ENCODE results near the gene SGCA. TPM values are rescaled to one million over a fixed set of nuclear protein-coding genes. Genes with fewer than 3 reads are reported as not detected.

SGCA gene
- total RNA-seq, 1 donor = not detected

DNA sequence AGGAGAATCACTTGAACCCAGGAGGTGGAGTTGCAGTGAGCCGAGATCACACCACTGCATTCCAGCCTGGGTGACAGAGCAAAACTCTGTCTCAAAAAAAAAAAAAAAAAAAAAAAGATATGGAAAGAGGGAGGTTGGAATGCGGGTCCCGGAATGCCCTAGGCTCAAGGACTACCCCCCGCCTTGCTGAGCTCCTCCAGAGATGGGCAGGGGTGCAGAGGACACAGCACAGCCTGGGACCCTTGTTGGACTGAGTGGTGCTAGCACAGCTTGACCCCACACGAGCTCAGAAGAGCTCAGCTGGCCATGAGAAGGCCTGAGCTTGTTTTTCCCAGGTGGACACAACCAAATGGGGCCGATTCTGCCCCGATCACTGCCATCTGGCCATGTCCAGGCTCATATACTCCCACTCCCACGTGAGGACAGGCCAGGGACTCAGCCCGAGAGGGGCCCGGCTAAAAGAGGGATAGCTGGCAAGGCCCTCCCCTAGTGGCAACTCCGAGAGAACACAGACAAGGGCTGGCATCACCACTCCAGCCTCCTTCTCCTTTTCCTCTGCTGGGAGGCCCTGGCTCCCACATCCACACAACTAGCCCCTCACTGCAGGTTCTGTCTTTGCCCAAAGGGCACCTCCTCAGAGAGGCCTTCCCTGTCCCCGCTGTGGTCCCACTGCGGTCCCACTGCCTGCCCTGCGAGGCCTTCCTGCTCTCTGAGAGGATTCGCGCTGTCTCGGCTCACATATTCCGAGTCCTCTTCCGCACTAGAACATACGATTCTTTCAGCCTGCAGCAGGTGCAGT lies 11.0 kb downstream of the SGCA start:
- Histone ChIP-seq H3K36me3 (ENCODE audit: insufficient read depth, low read length) (peaks cover 10% of the 10 kb centered on the region), H3K27ac (ENCODE audit: low read depth, low read length) (peak overlapping the region; percentile 97), H3K27me3 (ENCODE audit: insufficient read depth, low read length) (no peaks in the 10 kb centered on the region), H4K20me1 (ENCODE audit: insufficient read depth, low read length) (no peaks in the 10 kb centered on the region), H3K79me2 (ENCODE audit: insufficient read depth, low read length) (no peaks in the 10 kb centered on the region), H3K4me3 (ENCODE audit: insufficient read depth, low read length) (no peak overlapping the region), H2AFZ (ENCODE audit: low read length) (no peak overlapping the region), H3K4me2 (ENCODE audit: insufficient read depth, low read length) (no peak overlapping the region), H3K9me3 (ENCODE audit: low read depth, low read length) (no peaks in the 10 kb centered on the region), H3K4me1 (ENCODE audit: insufficient read depth, low read length) (peaks cover 48% of the 10 kb centered on the region)
- no peak for DNase-seq (ENCODE audit: insufficient read length, low spot score, missing footprints)
- TF ChIP-seq, protein P1, sequence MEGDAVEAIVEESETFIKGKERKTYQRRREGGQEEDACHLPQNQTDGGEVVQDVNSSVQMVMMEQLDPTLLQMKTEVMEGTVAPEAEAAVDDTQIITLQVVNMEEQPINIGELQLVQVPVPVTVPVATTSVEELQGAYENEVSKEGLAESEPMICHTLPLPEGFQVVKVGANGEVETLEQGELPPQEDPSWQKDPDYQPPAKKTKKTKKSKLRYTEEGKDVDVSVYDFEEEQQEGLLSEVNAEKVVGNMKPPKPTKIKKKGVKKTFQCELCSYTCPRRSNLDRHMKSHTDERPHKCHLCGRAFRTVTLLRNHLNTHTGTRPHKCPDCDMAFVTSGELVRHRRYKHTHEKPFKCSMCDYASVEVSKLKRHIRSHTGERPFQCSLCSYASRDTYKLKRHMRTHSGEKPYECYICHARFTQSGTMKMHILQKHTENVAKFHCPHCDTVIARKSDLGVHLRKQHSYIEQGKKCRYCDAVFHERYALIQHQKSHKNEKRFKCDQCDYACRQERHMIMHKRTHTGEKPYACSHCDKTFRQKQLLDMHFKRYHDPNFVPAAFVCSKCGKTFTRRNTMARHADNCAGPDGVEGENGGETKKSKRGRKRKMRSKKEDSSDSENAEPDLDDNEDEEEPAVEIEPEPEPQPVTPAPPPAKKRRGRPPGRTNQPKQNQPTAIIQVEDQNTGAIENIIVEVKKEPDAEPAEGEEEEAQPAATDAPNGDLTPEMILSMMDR (IDR thresholded peaks at IDR 0.05; ENCODE audit: extremely low read depth, low read depth, low read length) = peak; percentile 11

DNA sequence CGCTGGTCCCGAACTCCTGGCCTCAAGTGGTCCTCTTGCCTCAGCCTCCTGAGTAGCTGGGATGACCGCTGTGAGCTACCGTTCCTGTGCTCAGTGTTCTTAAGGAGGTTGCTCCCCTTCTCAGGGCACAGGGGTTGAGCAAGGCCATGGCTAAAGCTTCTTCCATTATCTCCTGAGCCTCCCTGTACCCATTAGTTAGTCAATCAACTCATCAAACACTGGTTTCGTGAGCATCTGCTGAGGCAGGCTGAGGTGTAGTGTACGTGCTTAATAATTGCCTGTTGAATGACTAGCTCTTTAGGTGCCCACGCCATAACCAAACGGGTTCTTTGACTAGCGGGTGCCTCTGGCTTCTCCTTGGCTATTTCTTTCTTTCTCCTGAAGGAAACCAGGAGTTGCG lies 11.7 kb downstream of the SGCA start:
- Histone ChIP-seq H3K9me3 (ENCODE audit: low read depth, low read length) (no peaks in the 10 kb centered on the region), H4K20me1 (ENCODE audit: insufficient read depth, low read length) (no peaks in the 10 kb centered on the region), H3K36me3 (ENCODE audit: insufficient read depth, low read length) (peaks cover 10% of the 10 kb centered on the region), H3K4me1 (ENCODE audit: insufficient read depth, low read length) (peaks cover 48% of the 10 kb centered on the region), H3K27me3 (ENCODE audit: insufficient read depth, low read length) (no peaks in the 10 kb centered on the region), H3K4me3 (ENCODE audit: insufficient read depth, low read length) (peak overlapping the region; percentile 16), H2AFZ (ENCODE audit: low read length) (no peak overlapping the region), H3K27ac (ENCODE audit: low read depth, low read length) (peak overlapping the region; percentile 97), H3K79me2 (ENCODE audit: insufficient read depth, low read length) (no peaks in the 10 kb centered on the region), H3K4me2 (ENCODE audit: insufficient read depth, low read length) (peak overlapping the region; percentile 54)
- TF ChIP-seq, protein P1 (IDR thresholded peaks at IDR 0.05; ENCODE audit: extremely low read depth, low read depth, low read length) = no peak
- DNase-seq (ENCODE audit: insufficient read length, low spot score, missing footprints) = peak; percentile 75

GRCh38 chr17:50177983-50178834 lies 12.4 kb downstream of the SGCA start:
- H2AFZ ChIP-seq (ENCODE audit: low read length) = no peak overlapping the region
- peak overlapping the region; percentile 16 for H3K4me3 ChIP-seq (ENCODE audit: insufficient read depth, low read length)
- H4K20me1 ChIP-seq (ENCODE audit: insufficient read depth, low read length) = peaks cover 6% of the 10 kb centered on the region
- H3K27me3 ChIP-seq (ENCODE audit: insufficient read depth, low read length) = no peaks in the 10 kb centered on the region
- TF ChIP-seq, protein P1 (IDR thresholded peaks at IDR 0.05; ENCODE audit: extremely low read depth, low read depth, low read length) = peak; percentile 46
- H3K27ac ChIP-seq (ENCODE audit: low read depth, low read length) = peak overlapping the region; percentile 97
- H3K9me3 ChIP-seq (ENCODE audit: low read depth, low read length) = no peaks in the 10 kb centered on the region
- H3K36me3 ChIP-seq (ENCODE audit: insufficient read depth, low read length) = peaks cover 10% of the 10 kb centered on the region
- DNase-seq (ENCODE audit: insufficient read length, low spot score, missing footprints) = peak; percentile 96
- H3K4me2 ChIP-seq (ENCODE audit: insufficient read depth, low read length) = peak overlapping the region; percentile 54
- H3K79me2 ChIP-seq (ENCODE audit: insufficient read depth, low read length) = no peaks in the 10 kb centered on the region
- peaks cover 42% of the 10 kb centered on the region for H3K4me1 ChIP-seq (ENCODE audit: insufficient read depth, low read length)

- Histone ChIP-seq H3K9me3 (ENCODE audit: low read depth, low read length) (no peaks in the 10 kb centered on the region), H3K27ac (ENCODE audit: low read depth, low read length) (peak overlapping the region; percentile 97), H3K4me3 (ENCODE audit: insufficient read depth, low read length) (no peak overlapping the region), H3K36me3 (ENCODE audit: insufficient read depth, low read length) (peaks cover 26% of the 10 kb centered on the region), H3K4me1 (ENCODE audit: insufficient read depth, low read length) (peaks cover 33% of the 10 kb centered on the region), H3K27me3 (ENCODE audit: insufficient read depth, low read length) (no peaks in the 10 kb centered on the region), H3K79me2 (ENCODE audit: insufficient read depth, low read length) (no peaks in the 10 kb centered on the region), H3K4me2 (ENCODE audit: insufficient read depth, low read length) (no peak overlapping the region), H4K20me1 (ENCODE audit: insufficient read depth, low read length) (peaks cover 16% of the 10 kb centered on the region), H2AFZ (ENCODE audit: low read length) (no peak overlapping the region)
- DNase-seq (ENCODE audit: insufficient read length, low spot score, missing footprints) = peak; percentile 66
- TF ChIP-seq, protein P1 (IDR thresholded peaks at IDR 0.05; ENCODE audit: extremely low read depth, low read depth, low read length) = no peak
These were observed 14.3 kb downstream of the SGCA start for GRCh38 chr17:50180111-50180510.

Measured in osteoblast (primary cell).